ENCODE data around the gene PHLPP1.
"Not testable (repeated sequence)": the region's sequence is repeated elsewhere in the genome, so short reads cannot be mapped to it uniquely, and the experiment has no call there.

PHLPP1 gene

GRCh38 chr18:62894681-62895390 is 179.5 kb downstream of the PHLPP1 start:
- DNase-seq (ENCODE audit: low spot score): no peak

GRCh38 chr18:62897153-62897552 is 181.8 kb downstream of the PHLPP1 start:
- DNase-seq (ENCODE audit: low spot score): no peak

DNA sequence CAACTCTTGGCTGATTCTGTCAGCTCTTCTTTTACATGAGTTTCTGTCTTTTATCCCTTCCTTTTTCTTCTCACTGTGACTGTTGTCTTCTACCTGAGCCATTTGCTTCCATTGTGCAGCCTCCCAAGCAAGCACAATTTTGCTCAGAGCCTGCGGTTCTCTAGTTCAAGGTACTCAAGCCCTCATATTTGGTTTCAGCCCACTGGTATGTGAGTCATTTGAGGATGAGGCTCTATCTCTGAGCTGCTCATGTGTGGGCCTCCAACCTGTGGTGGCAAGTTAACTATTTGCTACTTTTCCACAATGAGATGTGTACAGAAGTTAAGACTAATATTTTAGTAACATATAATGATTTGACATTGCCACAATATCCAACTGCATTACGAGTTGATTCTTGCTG is 183.0 kb downstream of the PHLPP1 start:
- DNase-seq (ENCODE audit: low spot score): no peak

DNA sequence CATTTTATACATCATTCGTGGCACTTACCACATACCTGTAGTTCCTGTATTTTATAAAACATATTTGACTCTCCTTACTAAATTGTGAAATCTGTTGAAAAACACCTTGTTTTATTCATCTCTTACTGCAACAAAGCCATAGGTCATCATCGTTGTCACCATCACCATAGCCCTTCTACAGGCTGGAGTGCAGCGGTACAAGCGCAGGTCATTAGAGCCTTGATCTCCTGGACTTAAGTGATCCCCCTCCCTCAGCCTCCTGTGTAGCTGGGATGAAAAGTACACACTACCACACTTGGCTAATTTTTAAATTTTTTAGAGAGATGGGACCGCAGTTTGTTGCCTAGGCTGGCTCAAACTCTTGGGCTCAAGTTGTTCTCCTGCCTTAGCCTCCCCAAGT is 184.2 kb downstream of the PHLPP1 start:
- no peak for DNase-seq (ENCODE audit: low spot score)

DNA sequence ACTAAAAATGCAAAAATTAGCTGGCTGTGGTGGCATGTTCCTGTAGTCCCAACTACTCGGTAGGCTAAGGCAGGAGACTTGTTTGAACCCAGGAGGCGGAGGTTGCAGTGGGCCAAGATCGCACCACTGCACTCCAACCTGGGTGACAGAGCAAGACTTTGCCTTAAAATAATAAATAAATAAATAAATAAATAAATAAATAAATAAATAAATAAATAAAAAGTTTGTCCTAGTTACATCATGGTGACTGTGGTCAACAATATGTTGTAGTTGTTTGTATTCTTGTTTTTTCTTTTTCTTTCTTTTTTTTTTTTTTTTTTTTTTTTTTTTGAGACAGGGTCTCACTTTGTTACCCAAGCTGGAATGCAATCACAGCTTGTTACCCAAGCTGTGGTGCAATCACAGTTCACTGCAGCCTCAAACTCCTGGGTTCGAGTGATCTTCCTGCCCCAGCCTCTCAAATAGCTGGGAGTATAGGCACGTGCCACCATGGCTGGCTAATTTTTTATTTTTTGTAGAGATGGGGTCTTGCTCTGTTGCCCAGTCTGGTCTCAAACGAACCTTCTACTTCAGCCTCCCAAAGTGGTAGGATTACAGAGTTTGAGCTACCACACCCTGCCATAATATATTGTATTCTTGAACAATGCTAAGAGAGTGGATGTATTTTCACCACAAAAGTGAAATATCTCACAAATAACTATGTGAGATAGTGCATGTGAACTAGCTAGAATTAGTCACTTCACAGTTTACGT is 185.0 kb downstream of the PHLPP1 start:
- DNase-seq (ENCODE audit: low spot score): no peak

DNA sequence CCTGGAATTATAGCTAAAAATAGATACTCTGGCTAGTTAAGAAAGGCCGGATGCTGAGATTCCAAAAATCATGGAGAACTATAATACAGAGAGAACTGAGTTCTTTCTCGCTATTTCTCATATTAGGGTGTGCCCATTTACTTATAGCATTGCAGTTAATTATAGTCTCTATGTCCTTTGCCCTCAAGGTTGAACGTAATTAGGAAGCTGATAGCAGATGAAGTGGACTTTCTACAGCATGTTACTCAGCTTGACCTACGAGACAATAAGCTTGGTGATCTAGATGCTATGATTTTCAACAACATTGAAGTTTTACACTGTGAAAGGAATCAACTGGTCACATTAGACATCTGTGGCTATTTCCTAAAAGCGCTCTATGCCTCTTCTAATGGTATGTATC is 187.4 kb downstream of the PHLPP1 start:
- no peak for DNase-seq (ENCODE audit: low spot score)

DNA sequence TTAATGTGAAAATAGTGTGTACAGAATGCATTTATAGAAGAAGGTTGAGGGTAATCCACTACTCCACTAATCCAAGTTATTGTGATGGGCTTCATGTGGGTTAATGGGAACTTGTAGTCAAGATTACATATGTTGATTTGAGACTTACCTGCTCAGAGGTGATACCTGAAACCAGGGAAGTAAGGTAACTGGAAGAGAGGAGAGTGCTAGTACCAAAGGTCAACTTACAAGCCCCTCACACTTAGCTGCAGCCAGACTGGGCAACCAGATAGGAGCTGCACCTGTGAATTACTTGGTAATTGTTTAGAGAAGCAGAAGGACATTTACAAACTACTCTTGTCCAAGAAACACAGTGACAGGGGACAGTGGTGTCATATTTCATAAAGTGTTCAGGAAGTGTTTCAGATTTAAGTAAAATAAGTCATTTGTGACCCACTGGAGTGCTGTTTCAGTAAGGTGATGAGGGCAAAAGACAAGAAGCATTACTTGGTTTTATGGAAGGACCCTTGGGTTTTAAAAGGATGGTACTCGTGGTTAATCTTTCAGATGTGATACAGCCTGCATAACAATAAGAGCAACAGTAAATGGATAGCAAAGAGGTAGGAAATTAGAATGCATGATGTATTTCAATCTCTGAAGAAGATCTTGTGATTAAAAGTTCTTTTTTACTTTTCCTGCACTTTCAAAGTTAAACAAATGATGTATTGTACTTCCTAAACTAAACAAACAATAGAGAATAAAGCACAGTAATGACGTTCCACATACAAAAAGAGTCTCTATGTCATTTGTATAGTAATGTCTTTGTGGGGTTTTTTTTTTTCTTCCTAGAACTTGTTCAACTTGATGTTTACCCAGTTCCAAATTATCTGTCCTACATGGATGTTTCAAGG is 189.3 kb downstream of the PHLPP1 start:
- no peak for DNase-seq (ENCODE audit: low spot score)

GRCh38 chr18:62912885-62913284 is 197.5 kb downstream of the PHLPP1 start:
- no peak for DNase-seq (ENCODE audit: low spot score)

- DNase-seq (ENCODE audit: low spot score): not testable (repeated sequence)
These were observed 198.5 kb downstream of the PHLPP1 start for GRCh38 chr18:62913824-62914223.

DNA sequence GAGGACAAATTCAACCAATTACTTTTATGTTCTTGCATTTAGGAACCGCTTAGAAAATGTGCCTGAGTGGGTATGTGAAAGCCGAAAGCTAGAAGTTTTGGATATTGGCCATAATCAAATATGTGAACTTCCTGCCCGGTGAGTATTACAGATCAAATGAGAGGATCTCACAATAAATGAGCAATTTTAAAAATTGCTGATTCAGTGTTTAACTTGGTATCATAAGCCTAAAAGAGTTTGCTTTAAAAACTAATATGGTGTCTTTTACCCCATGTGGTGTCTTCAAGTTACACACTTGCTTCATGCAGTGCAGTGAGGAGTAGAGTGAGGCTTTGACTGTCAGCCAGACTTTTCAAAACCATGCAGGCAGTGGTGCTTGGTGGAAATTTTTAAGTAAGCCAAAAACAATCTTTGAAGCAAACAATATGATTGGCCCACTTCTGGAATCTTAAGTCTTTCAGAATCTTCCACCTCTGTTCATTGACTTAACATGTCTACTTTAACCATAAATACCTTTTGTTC is 199.6 kb downstream of the PHLPP1 start:
- no peak for DNase-seq (ENCODE audit: low spot score)

GRCh38 chr18:62918361-62918760 is 203.0 kb downstream of the PHLPP1 start:
- no peak for DNase-seq (ENCODE audit: low spot score)

GRCh38 chr18:62919109-62919838 is 203.9 kb downstream of the PHLPP1 start:
- no peak for DNase-seq (ENCODE audit: low spot score)

- DNase-seq (ENCODE audit: low spot score): no peak
These were observed 209.8 kb downstream of the PHLPP1 start for GRCh38 chr18:62925031-62925688.

- DNase-seq (ENCODE audit: low spot score): no peak
These were observed 213.0 kb downstream of the PHLPP1 start for GRCh38 chr18:62928326-62928725.

- DNase-seq (ENCODE audit: low spot score): no peak
These were observed 218.0 kb downstream of the PHLPP1 start for GRCh38 chr18:62933261-62933887.

GRCh38 chr18:62935994-62936393 is 220.7 kb downstream of the PHLPP1 start:
- DNase-seq (ENCODE audit: low spot score): no peak

DNA sequence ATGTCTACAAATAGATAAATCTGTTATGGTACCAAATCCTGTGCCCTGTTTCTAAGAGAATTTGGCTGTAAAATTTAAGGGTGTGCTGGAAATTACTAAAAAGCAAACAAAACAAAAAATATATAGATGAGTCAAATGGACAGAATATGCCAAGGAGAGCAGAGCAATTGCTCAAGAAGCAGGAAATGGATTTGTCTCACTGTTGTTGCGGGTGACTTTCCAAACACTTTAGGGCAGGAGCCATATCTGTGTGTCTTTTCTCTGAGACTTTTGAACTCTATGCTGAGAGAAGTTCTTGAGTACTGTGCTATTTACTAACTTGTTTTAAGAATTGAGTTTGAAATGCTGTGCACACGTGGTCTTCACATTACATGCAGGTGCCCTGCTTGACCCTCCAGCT is 221.7 kb downstream of the PHLPP1 start:
- no peak for DNase-seq (ENCODE audit: low spot score)

GRCh38 chr18:62938006-62938405 is 222.7 kb downstream of the PHLPP1 start:
- no peak for DNase-seq (ENCODE audit: low spot score)

- peak; percentile 12 for DNase-seq (ENCODE audit: low spot score)
These were observed 223.1 kb downstream of the PHLPP1 start for GRCh38 chr18:62938487-62938886.

GRCh38 chr18:62939433-62939832 is 224.1 kb downstream of the PHLPP1 start:
- peak; percentile 14 for DNase-seq (ENCODE audit: low spot score)

GRCh38 chr18:62939926-62940325 is 224.6 kb downstream of the PHLPP1 start:
- no peak for DNase-seq (ENCODE audit: low spot score)

Measured in germinal center (tissue), 1 donor.